NCI-H1694 (cell line): ENCODE results near the gene GRAMD2B.
"Not testable (repeated sequence)": the region's sequence is repeated elsewhere in the genome, so short reads cannot be mapped to it uniquely, and the experiment has no call there.

ENCODE experiments used
- DNase-seq: peaks from one replicate; lab custom pipeline; 2025; lab: John Stamatoyannopoulos, UW

GRAMD2B gene

GRCh38 chr5:126450346-126450745 is 27.1 kb downstream of the GRAMD2B start:
- DNase-seq = no peak

DNA sequence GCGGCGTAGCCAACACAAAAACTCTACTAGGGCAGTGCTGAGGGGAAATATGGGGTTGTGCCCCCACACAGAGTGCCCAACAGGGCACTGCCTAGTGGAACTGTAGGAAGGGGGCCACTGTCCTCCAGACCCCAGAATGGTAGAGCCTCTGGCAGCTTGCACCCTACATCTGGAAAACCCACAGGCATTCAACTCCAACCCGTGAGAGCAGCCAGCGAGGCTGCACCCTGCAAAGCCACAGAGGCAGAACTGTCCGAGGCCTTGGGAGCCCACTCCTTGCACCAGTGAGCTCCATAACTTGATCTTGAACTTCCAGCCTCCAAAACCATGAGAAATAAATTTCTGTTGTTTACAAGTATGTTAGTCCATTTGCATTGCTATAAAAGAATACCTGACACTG is 27.7 kb downstream of the GRAMD2B start:
- no peak for DNase-seq

DNA sequence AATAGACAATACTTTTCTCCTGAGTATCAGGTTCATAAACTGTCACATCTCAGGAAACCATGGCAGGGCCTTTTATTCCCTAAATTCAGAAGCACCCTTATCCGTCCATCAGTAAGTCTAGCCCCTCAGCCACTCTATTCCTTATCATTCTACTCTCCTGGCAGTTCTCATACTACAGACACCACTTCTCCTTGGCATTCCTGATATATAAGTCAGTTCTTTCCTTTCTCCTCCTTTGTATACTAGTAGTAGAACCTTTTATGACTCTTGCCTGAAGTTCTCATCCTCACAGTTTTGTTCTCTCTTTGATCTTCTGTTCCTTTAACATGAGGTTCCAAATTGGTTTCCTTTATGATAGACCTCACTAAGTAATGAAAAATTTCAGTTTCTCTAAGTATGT is 29.3 kb downstream of the GRAMD2B start:
- DNase-seq = no peak

GRCh38 chr5:126454081-126454480 is 30.9 kb downstream of the GRAMD2B start:
- no peak for DNase-seq

DNA sequence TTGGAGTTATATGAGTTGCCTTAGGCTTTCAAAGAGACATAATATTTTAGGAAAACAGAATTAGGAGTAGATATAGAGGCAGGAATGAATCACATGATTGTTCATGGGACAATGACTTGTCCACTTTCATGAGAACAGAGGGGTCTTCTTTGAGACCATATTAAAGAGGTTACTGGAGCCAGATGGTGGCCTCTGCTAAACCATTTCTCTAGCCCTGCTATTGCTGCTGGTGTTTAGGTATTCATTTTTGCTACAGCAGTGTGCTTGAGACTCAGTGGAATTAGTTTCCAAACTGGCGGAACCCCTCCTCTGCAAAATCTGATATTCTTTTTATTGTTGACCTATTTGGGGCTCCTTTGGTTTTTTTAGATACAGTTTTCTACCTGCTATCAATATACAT is 31.3 kb downstream of the GRAMD2B start:
- no peak for DNase-seq

GRCh38 chr5:126455264-126455663 is 32.1 kb downstream of the GRAMD2B start:
- no peak for DNase-seq

GRCh38 chr5:126455728-126456127 is 32.5 kb downstream of the GRAMD2B start:
- DNase-seq = no peak

DNA sequence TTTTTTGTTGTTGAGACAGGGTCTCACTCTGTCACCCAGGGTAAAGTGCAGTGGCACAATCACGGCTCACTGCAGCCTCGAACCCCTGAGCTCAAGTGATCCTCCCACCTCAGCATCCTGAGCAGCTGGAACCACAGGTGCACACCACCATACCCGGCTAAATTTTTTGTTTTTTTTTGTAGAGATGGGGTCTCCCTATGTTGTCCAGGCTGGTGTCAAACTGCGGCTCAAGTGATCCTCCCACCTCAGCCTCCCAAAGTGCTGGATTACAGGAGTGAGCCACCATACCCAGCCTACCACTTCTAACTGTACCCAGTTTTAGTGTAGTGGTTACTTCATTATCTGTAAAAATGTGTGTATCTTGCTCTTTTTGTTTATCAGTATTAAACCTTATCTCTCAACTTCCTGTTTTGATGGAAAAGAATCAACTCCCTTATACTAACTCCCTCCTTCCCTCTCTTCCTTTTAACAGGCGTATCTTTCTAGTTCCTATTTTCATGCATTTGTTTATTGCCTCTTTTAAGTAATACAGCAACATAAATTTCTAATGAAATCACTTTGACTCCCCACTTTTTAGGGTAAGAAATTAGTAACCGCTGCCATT is 33.1 kb downstream of the GRAMD2B start:
- DNase-seq = no peak

GRCh38 chr5:126460459-126460858 is 37.2 kb downstream of the GRAMD2B start:
- no peak for DNase-seq

DNA sequence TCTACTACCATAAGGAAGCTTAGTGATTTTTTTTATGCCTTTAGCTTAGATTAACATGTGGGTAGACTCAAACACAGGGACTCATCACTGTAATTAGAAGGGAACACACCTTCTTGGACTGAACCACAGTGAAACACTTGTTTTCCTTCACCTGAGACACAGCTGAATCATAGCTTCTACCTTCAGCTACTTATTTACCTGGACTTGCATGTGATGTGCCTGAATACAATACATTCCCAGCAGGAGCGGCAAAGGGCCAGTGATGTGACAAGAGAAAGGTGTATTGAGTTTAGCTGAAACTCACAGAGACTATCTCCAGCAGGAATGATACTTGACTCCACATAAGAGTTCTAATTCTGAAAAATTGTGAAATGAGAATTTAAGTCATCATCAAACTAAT is 37.8 kb downstream of the GRAMD2B start:
- DNase-seq = no peak

GRCh38 chr5:126461838-126462237 is 38.6 kb downstream of the GRAMD2B start:
- DNase-seq = no peak

- no peak for DNase-seq
These were observed 39.2 kb downstream of the GRAMD2B start for GRCh38 chr5:126462239-126463014.

DNA sequence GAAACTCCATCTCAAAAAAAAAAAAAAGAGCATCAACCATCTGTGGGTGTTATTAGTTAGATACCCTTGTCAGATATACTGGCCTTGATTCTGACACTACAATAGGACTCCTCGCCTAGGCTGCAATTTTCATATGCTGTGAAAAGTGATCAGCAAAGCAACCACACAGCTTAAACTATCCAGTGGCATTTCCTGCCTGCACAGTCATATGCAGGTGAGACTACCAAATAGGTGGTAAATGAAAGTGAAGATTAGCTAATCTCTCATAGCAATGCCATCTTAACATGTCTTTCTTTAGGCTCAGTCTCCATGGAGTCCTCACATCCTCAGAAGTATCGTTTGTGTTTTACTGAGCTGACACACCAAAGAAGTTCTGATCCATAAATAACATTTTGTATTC is 40.8 kb downstream of the GRAMD2B start:
- DNase-seq = no peak

DNA sequence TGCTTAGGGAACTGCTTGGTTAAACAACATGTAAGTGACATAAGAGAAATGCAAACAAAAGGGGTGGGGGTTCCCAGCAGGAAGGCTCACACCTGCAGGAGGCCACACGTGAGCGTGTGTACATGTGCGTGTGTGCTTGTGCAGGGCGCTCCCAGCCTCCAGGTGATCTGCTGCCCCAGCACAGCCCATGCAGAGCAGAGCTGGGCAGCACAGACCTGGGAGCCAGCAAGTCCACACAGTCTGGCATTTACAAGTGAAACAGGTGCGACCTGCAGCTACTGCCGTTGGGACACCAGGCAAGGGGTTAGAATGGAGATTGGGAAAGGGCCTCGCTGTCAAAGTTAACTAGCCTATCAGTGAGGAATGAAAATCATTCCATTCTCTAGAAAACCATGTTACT is 41.8 kb downstream of the GRAMD2B start:
- DNase-seq = no peak

- no peak for DNase-seq
These were observed 44.9 kb downstream of the GRAMD2B start for GRCh38 chr5:126468091-126468490.

DNA sequence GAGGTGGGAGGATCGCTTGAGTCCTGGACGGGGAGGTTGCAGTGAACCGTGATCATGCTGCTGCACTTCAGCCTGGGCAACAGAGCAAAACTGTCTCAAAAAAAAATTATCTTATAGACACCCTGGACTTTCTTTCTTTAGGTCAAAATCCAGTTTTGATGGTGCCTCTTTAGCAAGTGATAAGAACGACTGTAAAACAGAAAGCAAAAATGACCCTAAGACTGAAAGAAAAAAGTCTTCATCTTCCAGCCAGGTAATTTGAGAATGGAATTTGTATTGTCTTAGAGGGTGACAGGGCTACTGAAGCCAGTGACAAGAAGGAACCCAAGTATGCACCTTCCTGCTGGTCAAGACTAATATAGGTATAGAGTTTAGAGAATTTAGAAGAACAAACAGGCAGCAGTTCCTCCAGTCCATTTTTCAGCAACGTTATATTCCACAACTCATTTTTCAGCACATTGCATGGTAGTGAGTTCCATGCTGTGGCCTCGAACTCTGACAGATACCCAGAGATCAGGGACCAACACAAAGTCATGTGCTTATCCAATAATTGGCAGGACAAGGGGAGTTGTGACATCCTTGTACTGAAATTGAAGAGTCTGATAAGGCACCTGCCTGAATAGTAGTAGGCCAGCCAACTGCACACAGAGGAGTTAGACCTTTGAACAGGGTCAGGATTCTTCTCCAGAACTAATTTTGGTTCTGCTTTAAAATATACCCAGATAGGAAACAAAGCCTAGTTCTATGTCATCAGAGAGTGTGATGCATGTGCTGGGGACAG is 46.5 kb downstream of the GRAMD2B start:
- DNase-seq = no peak

DNA sequence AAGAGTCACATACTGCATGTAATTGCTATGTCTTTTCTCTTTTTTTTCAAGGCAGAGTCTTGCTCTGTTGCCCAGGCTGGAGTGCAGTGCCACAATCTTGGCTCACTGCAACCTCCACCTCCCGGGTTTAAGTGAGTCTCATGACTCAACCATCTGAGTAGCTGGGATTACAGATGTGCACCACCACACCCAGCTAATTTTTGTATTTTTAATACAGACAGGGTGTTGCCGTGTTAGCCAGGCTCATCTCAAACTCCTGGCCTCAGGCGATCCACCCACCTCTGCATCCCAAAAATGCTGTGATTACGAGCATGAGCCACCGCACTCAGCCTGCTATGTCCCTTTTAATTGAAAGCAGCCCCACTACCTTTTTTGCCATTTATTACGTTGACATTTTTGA is 47.3 kb downstream of the GRAMD2B start:
- DNase-seq = not testable (repeated sequence)

DNA sequence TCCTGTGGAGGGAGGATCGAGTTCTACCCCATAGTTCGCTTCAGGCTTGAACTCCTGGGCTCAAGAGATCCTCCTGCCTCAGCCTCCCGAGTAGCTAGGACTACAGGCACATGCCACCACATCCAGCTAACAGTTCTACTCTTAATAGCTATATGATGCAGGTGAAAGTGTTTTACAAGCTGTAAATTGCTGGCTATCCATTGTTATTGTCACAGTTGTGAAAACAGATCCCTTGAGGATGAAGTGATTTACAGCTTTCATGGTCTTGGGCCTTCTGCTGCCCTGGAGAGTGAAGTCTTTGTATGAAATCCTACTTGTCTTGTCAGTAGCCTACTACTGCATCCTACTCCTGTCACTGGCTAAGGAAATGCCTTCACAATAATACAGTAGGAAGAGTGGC is 48.0 kb downstream of the GRAMD2B start:
- DNase-seq = no peak

DNA sequence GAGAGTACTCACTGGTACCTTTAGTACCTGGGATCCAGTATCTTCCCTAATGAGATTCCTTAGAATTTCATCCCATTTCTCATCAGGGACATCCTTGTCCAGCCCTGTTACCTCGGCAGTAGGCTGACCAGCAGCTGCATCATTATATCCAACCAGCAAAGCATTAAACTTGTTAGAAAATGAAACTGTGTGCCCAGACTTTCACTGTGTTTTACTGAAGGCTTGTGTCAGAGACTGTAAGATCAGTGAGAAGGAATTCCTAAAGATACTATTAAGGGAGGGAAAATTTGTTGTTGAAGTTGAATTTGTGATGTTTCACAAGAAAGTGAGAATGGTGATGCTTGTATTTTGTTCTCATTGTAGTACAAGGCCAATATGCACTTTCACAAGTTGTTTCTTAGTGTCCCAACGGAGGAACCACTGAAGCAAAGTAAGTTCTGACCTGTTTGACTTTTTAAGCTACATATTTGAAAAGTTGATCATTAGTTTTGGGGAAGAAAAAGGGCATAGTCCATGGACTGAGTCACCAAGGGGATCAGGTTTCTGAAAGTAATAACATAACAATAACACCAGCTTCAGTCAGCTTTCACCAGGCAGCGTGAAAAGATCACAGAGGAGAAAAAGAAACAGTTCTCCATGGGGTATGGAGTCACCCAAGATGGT is 48.8 kb downstream of the GRAMD2B start:
- no peak for DNase-seq

DNA sequence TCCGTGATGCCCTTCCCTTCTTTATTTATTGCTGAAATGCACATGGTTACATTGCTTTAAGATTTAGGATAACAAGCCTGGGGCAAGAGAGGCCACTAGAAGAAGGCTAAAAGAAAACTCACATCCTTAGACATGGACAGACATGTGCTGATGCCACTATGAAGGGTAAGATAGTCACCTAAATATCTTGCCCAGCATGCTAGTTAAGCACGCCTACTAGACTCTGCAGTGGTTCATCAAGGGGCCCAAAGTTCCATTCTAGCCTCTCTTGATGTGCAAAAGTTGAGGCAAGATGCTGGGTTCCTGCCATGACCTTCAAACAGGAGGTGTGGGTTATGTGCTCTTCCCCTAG is 49.3 kb downstream of the GRAMD2B start:
- DNase-seq = no peak

DNA sequence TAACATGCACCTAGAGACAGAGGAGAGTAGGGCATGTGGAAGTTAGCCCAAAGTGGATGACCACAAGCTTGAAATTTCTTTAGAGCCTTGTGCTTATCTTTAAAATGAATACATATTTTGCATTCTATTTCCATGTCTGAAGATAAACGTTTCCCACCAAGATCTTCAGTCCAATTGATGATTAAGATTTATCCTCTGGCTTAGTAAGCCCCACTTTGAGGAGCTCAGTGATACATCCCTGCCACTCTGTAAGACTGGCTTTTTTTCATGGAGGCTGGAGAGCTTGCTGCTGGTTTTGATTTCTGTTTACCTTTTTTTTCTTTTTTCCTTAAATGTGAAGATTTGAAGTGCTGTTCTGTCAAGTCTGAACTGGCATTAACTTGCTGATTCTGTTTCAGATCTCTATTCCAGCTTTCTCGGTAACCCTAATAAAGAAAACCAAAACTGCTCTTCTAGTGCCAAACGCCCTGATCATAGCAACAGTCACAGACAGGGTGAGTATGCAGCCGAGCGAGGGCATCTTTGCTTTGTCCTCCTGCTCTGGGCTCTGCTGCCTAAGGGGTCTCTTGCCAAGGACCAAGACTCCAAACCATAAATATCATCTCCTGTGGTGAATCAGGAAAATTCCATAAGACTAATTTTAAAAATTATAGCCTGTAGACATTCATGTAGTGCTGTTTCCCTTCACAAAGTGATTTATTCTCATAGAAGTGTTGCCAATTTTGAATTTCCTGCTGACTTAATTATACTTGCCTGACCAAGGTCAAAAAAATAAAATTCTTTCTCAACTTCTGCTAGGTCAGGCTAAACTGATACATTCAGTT is 54.3 kb downstream of the GRAMD2B start:
- DNase-seq = no peak

DNA sequence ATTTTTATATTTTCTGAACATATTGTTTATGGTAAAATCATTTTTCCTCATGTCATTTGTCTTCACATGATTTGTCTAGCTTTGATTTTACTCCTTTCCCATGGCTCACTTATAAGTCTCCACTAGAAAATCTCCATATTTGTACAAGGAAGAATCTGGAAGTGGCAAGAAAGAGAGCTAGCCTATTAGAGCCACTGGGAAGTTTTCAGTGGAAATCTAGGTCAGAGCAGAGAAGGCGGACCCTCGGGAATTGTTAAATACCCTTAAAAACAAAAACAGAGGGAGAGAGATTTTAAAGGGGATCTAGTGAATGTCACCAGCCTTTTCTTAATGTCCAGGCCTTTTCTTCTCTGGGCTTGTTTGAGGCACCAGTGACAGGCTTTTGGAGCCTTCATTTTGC is 56.6 kb downstream of the GRAMD2B start:
- DNase-seq = no peak
